Sigmoid colon (tissue), 7 donors: ENCODE data around the gene GKN1. TPM values are rescaled to one million over a fixed set of nuclear protein-coding genes. Genes with fewer than 3 reads are reported as not detected.

Experiments used
- DNase-seq: peaks from one replicate; pipeline ENCODE4 v3.0.0-alpha.2; 2019
- H3K27ac ChIP-seq, 4 donors: fragments of 200-600 bp; sonication (generic); one replicate each; pipeline ENCODE4 v1.5.1; 2016 to 2019; ENCODE audit warnings: mild to moderate bottlenecking in 1 of 4
- H3K27me3 ChIP-seq, 3 donors: fragments of 200-600 bp; sonication (generic); one replicate each; pipeline ENCODE4 v1.5.1; 2019; ENCODE audit warnings: mild to moderate bottlenecking in 1 of 3
- H3K36me3 ChIP-seq, 4 donors: fragments of 200-600 bp; sonication (generic); one replicate each; pipeline ENCODE4 v1.5.1; 2016 to 2019
- H3K4me1 ChIP-seq, 4 donors: fragments of 200-600 bp; sonication (generic); one replicate each; pipeline ENCODE4 v1.5.1; 2017 to 2019
- H3K4me3 ChIP-seq, 4 donors: fragments of 200-600 bp; sonication (generic); one replicate each; pipeline ENCODE4 v1.5.1; 2017 to 2019; ENCODE audit warnings: mild to moderate bottlenecking in 2 of 4, moderate library complexity in 1 of 4
- H3K9me3 ChIP-seq, 4 donors: fragments of 200-600 bp in 3 of 4; sonication (generic) in 3 of 4; one replicate each; pipeline versions ENCODE4 v1.5.1 to v1.6.1; 2013 to 2019
- EP300 ChIP-seq, 4 donors: sonication (generic); formaldehyde crosslinking; IDR thresholded peaks; one replicate each; pipeline ENCODE4 v1.6.1; 2017; ENCODE audit warnings: antibody characterized with exemption in 4 of 4
- POLR2A ChIP-seq, 2 donors: fragments of 450-650 bp; IDR thresholded peaks; one replicate each; pipeline ENCODE4 v1.6.1; 2016; ENCODE audit warnings: antibody characterized with exemption in 2 of 2, mild to moderate bottlenecking in 2 of 2, moderate library complexity in 2 of 2
- POLR2AphosphoS5 ChIP-seq, 4 donors: sonication (generic); formaldehyde crosslinking; IDR thresholded peaks; one replicate each; pipeline ENCODE4 v1.6.1; 2017; ENCODE audit warnings: antibody characterized with exemption in 4 of 4
- WGBS, 2 donors: extraction: QIAGEN DNeasy Blood & Tissue Kit; methylation state at CpG; one replicate each; pipeline ENCODE4 v1.1.7; 2013; 5-methylcytosine and 5-hydroxymethylcytosine counted together
- intact Hi-C: fragments of 100-400 bp; cut with DNase I; formaldehyde crosslinking; loops from one replicate; pipeline ENCODE4 v1.15.1; 2023
- polyA plus RNA-seq, 3 donors: library from polyadenylated mRNA; stranded (reverse); fragments of 200-250 nt; gene quantifications; one replicate each; pipeline ENCODE4 v1.2.3, GENCODE V29; 2013
- total RNA-seq, 4 donors: library from RNA; depleted of rRNA; stranded (reverse); fragments of >200 nt; gene quantifications; one replicate each; pipeline ENCODE4 v1.1.0, GENCODE V29; 2016
- TF ChIP-seq, protein P1 (sequence below), 4 experiments: fragments of 450-650 bp in 3 of 4; fragments of 200-600 bp in 1 of 4; IDR thresholded peaks; one replicate each; pipeline ENCODE4 v1.5.1; 2016 to 2019; ENCODE audit warnings: antibody characterized with exemption in 4 of 4, mild to moderate bottlenecking in 3 of 4, moderate library complexity in 2 of 4
- donor health status: healthy with polysubstance abuse.
- donor health status: Bipolar disorder and iron deficiency.
- donor health status: healthy.

GKN1 gene
- total and polyA plus RNA-seq, 7 donors = 78.7 TPM; not detected in 6

DNA sequence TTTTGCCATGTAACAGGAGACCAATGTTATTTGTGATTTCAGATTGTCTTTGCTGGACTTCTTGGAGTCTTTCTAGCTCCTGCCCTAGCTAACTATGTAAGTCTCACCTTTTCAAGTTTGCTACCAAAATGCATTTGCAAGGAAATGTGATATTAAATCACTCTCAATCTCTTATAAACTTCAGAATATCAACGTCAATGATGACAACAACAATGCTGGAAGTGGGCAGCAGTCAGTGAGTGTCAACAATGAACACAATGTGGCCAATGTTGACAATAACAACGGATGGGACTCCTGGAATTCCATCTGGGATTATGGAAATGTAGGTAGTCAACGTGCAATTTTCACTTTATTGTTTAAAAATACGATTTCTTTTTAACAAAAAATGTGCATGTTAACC, 3.0 kb downstream of the GKN1 start:
- H3K4me1 ChIP-seq = peaks cover 0 to 1% (median 0%) of the 10 kb centered on the region in 4 donors
- no peaks in the 10 kb centered on the region for H3K27me3 ChIP-seq
- no peaks in the 10 kb centered on the region for H3K9me3 ChIP-seq
- DNase-seq = no peak
- no peaks in the 10 kb centered on the region for H3K36me3 ChIP-seq
- H3K27ac ChIP-seq = no peak overlapping the region
- H3K4me3 ChIP-seq = no peak overlapping the region
- 58 to 76% methylated on average over 4 of the region's 4 CpGs for WGBS, 2 donors
- intact Hi-C loops = no loop called here
- TF ChIP-seq POLR2A (IDR thresholded peaks at IDR 0.05) (no peak), POLR2AphosphoS5 (IDR thresholded peaks at IDR 0.05) (no peak), EP300 (IDR thresholded peaks at IDR 0.05) (no peak)
- TF ChIP-seq, protein P1, sequence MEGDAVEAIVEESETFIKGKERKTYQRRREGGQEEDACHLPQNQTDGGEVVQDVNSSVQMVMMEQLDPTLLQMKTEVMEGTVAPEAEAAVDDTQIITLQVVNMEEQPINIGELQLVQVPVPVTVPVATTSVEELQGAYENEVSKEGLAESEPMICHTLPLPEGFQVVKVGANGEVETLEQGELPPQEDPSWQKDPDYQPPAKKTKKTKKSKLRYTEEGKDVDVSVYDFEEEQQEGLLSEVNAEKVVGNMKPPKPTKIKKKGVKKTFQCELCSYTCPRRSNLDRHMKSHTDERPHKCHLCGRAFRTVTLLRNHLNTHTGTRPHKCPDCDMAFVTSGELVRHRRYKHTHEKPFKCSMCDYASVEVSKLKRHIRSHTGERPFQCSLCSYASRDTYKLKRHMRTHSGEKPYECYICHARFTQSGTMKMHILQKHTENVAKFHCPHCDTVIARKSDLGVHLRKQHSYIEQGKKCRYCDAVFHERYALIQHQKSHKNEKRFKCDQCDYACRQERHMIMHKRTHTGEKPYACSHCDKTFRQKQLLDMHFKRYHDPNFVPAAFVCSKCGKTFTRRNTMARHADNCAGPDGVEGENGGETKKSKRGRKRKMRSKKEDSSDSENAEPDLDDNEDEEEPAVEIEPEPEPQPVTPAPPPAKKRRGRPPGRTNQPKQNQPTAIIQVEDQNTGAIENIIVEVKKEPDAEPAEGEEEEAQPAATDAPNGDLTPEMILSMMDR (IDR thresholded peaks at IDR 0.05) = no peak

DNA sequence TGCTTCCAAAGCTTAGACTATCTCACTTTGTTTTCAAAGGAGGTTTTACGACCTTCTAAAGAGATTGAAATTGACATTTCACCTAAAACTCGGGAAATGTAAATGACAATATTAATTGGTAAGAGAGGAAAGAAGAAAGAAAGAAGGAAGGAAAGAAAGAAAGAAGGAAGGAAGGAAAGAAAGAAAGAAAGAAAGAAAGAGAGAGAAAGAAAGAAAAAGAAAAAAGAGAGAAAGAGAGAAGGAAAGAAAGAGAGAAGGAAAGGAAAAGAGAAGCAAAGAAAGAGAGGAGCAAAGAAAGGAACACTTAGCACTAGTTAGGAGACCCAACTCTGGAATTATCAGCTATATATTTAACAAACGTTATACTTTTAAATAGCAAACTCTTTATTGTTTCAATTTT, 3.7 kb downstream of the GKN1 start:
- H3K27me3 ChIP-seq = no peaks in the 10 kb centered on the region
- TF ChIP-seq, protein P1 (IDR thresholded peaks at IDR 0.05) = no peak
- TF ChIP-seq POLR2A (IDR thresholded peaks at IDR 0.05) (no peak), EP300 (IDR thresholded peaks at IDR 0.05) (no peak), POLR2AphosphoS5 (IDR thresholded peaks at IDR 0.05) (no peak)
- H3K4me3 ChIP-seq = no peak overlapping the region
- no peak overlapping the region for H3K27ac ChIP-seq
- no peaks in the 10 kb centered on the region for H3K9me3 ChIP-seq
- DNase-seq = no peak
- WGBS, 2 donors = 39 to 85% methylated on average over 3 of the region's 3 CpGs
- no peaks in the 10 kb centered on the region for H3K36me3 ChIP-seq
- intact Hi-C loops = no loop called here
- H3K4me1 ChIP-seq = no peaks in the 10 kb centered on the region

DNA sequence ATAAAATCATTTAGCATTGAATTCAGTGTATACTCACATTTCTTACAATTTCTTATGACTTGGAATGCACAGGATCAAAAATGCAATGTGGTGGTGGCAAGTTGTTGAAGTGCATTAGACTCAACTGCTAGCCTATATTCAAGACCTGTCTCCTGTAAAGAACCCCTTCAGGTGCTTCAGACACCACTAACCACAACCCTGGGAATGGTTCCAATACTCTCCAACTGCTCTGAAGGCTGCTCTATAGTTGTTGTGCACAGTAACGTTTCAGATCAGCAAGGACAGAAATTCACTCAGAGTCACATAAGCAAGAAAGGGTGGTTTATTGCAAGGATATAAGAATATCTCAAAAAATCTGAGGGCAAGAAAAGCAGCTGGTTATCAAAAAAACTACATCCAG, 6.5 kb downstream of the GKN1 start:
- TF ChIP-seq EP300 (IDR thresholded peaks at IDR 0.05) (no peak), POLR2A (IDR thresholded peaks at IDR 0.05) (no peak), POLR2AphosphoS5 (IDR thresholded peaks at IDR 0.05) (no peak)
- TF ChIP-seq, protein P1 (IDR thresholded peaks at IDR 0.05) = no peak
- Histone ChIP-seq H3K36me3 (no peaks in the 10 kb centered on the region), H3K4me1 (no peaks in the 10 kb centered on the region), H3K9me3 (no peaks in the 10 kb centered on the region), H3K27me3 (no peaks in the 10 kb centered on the region), H3K4me3 (no peak overlapping the region), H3K27ac (no peak overlapping the region)
- WGBS, 2 donors = 41 to 52% methylated on average over 1 of the region's 1 CpG
- intact Hi-C loops = no loop called here
- no peak for DNase-seq

DNA sequence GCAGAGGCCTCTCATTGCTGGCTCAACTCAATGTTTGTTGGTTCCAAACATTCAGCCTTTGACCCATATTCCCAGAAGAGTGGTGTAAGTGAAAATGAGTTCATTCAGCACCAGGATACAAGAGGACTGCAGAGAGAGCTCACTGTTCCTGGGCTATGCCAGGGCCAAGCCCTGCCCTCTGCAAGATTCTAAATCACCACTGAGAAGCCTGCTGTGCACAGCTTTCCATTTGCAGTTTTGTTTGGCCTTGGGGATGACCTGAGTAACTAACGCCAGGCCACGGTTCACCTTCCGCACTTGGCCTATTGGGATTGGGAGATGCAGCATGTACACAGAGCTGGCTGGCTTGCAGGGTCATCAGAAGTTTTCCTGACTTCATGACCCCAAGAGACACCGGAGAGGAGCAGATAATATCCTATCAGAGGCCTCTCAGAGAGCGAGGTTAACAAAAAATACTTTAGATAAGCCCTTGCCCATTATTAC, 12.6 kb downstream of the GKN1 start:
- Histone ChIP-seq H3K4me1 (no peaks in the 10 kb centered on the region), H3K27ac (no peak overlapping the region), H3K27me3 (no peaks in the 10 kb centered on the region), H3K4me3 (no peak overlapping the region), H3K36me3 (no peaks in the 10 kb centered on the region), H3K9me3 (no peaks in the 10 kb centered on the region)
- TF ChIP-seq, protein P1 (IDR thresholded peaks at IDR 0.05) = no peak
- no peak for TF ChIP-seq POLR2AphosphoS5 (IDR thresholded peaks at IDR 0.05)
- DNase-seq = no peak
- WGBS, 2 donors = 86 to 92% methylated on average over 5 of the region's 5 CpGs
- intact Hi-C loops = no loop called here

DNA sequence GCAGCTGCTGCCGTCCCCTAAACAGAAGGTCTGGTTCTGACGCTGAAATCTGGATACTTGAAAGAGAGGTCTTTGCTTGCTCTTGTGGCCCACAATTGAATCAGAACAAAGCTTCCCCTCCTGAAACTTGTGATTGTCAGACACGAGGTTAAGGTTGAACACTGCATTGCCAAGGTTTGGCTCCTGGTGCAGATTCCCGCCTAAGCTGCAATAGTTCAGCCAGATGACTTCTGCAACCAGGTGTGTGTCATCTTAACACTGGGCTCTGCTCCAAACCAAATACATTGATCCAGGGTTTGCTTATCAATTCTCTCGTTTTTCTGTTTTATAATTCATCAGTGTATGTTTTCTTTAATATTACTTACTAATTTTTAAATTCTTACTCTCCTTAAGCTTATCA, 14.6 kb downstream of the GKN1 start:
- TF ChIP-seq, protein P1 (IDR thresholded peaks at IDR 0.05) = no peak
- WGBS, 2 donors = 32 to 72% methylated on average over 5 of the region's 5 CpGs
- Histone ChIP-seq H3K4me3 (no peak overlapping the region), H3K36me3 (no peaks in the 10 kb centered on the region), H3K4me1 (no peaks in the 10 kb centered on the region), H3K9me3 (no peaks in the 10 kb centered on the region), H3K27ac (no peak overlapping the region), H3K27me3 (no peaks in the 10 kb centered on the region)
- no peak for DNase-seq
- intact Hi-C loops = no loop called here
